Adrenal gland (tissue), 12 donors: ENCODE results near the gene MAT2B. TPM values are rescaled to one million over a fixed set of nuclear protein-coding genes. Genes with fewer than 3 reads are reported as not detected.
"Not testable (repeated sequence)": the region's sequence is repeated elsewhere in the genome, so short reads cannot be mapped to it uniquely, and the experiment has no call there.

Source experiments
- DNase-seq, 7 donors: peaks; one replicate each; pipeline ENCODE4 v3.0.0-alpha.2; 2019 to 2020
- H3K27ac ChIP-seq, 5 donors: fragments of 200-600 bp; sonication (generic) in 4 of 5; 1 replicate in 3 of 5; 2 replicates in 2 of 5; pipeline versions ENCODE4 v1.5.1 to v1.8.0; 2016 to 2020; ENCODE audit warnings: mild to moderate bottlenecking in 1 of 5
- H3K27me3 ChIP-seq: fragments of 200-600 bp; 2 replicates; pipeline ENCODE4 v1.8.0; 2021
- H3K36me3 ChIP-seq, 2 donors: fragments of 200-600 bp; replicated peaks in 1 of 2; 1 replicate in 1 of 2; 2 replicates in 1 of 2; pipeline versions ENCODE4 v1.5.1 to v1.8.0; 2018 to 2022
- H3K4me1 ChIP-seq, 2 donors: fragments of 200-600 bp; replicated peaks in 1 of 2; 1 replicate in 1 of 2; 2 replicates in 1 of 2; pipeline versions ENCODE4 v1.5.1 to v1.8.0; 2018 to 2021
- H3K4me3 ChIP-seq, 4 donors: fragments of 200-600 bp; sonication (generic) in 3 of 4; one replicate each; pipeline ENCODE4 v1.5.1; 2016 to 2018
- H3K9me3 ChIP-seq, 3 donors: fragments of 200-600 bp; sonication (generic) in 1 of 3; replicated peaks in 1 of 3; 1 replicate in 2 of 3; 2 replicates in 1 of 3; pipeline versions ENCODE4 v1.5.1 to v1.8.0; 2016 to 2021
- CTCF ChIP-seq, 6 experiments: fragments of 450-650 bp in 4 of 6; fragments of 200-600 bp in 2 of 6; sonication (generic) in 1 of 6; IDR thresholded peaks; 1 replicate in 5 of 6; 2 replicates in 1 of 6; pipeline versions ENCODE4 v1.5.1 to v1.8.0; 2016 to 2021; ENCODE audit warnings: antibody characterized with exemption in 6 of 6, mild to moderate bottlenecking in 2 of 6, moderate library complexity in 1 of 6
- POLR2A ChIP-seq, 2 donors: fragments of 450-650 bp; IDR thresholded peaks; one replicate each; pipeline ENCODE4 v1.6.1; 2017; ENCODE audit warnings: antibody characterized with exemption in 2 of 2, mild to moderate bottlenecking in 2 of 2, moderate library complexity in 1 of 2
- WGBS, 4 donors: extraction: QIAGEN DNeasy Blood & Tissue Kit in 2 of 4; methylation state at CpG; one replicate each; pipeline versions ENCODE4 v1.1.5 to v1.1.7; 2013 to 2017; 5-methylcytosine and 5-hydroxymethylcytosine counted together
- intact Hi-C, 2 donors: fragments of 100-400 bp; cut with DNase I; formaldehyde crosslinking; loops; one replicate each; pipeline versions ENCODE4 v1.14.1 to v1.15.0; 2022 to 2023
- polyA plus RNA-seq, 3 donors: library from polyadenylated mRNA; stranded (reverse); fragments of 200-250 nt in 2 of 3; fragments of 350-450 nt in 1 of 3; fragmentation: Illumina TruSeq in 1 of 3; extraction: RNeasy Lipid Tissue Mini Kit (QIAGEN cat#74804) in 1 of 3; gene quantifications; one replicate each; pipeline ENCODE4 v1.2.3, GENCODE V29; 2013 to 2014
- total RNA-seq, 9 donors: library from RNA; depleted of rRNA in 4 of 9; stranded (reverse); fragments of >200 nt in 4 of 9; fragments of 120-200 nt in 1 of 9; fragmentation: NEBNext Ultra II Directional in 1 of 9; extraction: Animal tissue kit (Norgen Biotek cat#: 25700) in 1 of 9; gene quantifications; one replicate each; pipeline versions ENCODE4 v1.1.0 to v1.2.4, GENCODE V29; 2013 to 2023
- donor health status: healthy with polysubstance abuse.
- donor health status: Bipolar disorder and iron deficiency.
- donor health status: DM: yes; HTN: yes; CAD: no.
- donor health status: DM: no; HTN: no; CAD: no.
- donor health status: DM: no; HTN: no; CAD: no.
- donor health status: DM: yes; HTN: yes; CAD: no.

MAT2B gene
- total and polyA plus RNA-seq, 12 donors = 20.9 to 83.7 (median 57.5) TPM

GRCh38 chr5:163533223-163533622 lies 27.8 kb downstream of the MAT2B start:
- no peaks in the 10 kb centered on the region for H3K9me3 ChIP-seq
- DNase-seq = no peak
- WGBS, 4 donors = 27 to 39% (median 32%) methylated on average over 2 of the region's 2 CpGs
- H3K4me3 ChIP-seq = no peak overlapping the region
- peaks cover 0 to 7% of the 10 kb centered on the region in 2 donors for H3K4me1 ChIP-seq
- no peaks in the 10 kb centered on the region for H3K27me3 ChIP-seq
- H3K36me3 ChIP-seq = no peaks in the 10 kb centered on the region
- intact Hi-C loops = no loop called here
- H3K27ac ChIP-seq = no peak overlapping the region
- TF ChIP-seq CTCF (IDR thresholded peaks at IDR 0.05) = no peak
- TF ChIP-seq POLR2A (IDR thresholded peaks at IDR 0.05) = no peak

- 67 to 73% (median 68%) methylated on average over 2 of the region's 2 CpGs for WGBS, 4 donors
- Histone ChIP-seq H3K27me3 (no peaks in the 10 kb centered on the region), H3K9me3 (no peaks in the 10 kb centered on the region), H3K4me1 (peaks cover 0 to 7% of the 10 kb centered on the region in 2 donors), H3K4me3 (no peak overlapping the region), H3K36me3 (no peaks in the 10 kb centered on the region), H3K27ac (no peak overlapping the region)
- TF ChIP-seq POLR2A (IDR thresholded peaks at IDR 0.05) (no peak), CTCF (IDR thresholded peaks at IDR 0.05) (no peak)
- intact Hi-C loops = no loop called here
- DNase-seq = no peak
Observed at GRCh38 chr5:163534492-163535094, 29.2 kb downstream of the MAT2B start.

GRCh38 chr5:163535290-163535689 lies 29.9 kb downstream of the MAT2B start:
- peaks cover 3% of the 10 kb centered on the region for H3K27me3 ChIP-seq
- DNase-seq = no peak
- intact Hi-C loops = no loop called here
- H3K4me3 ChIP-seq = no peak overlapping the region
- WGBS, 4 donors = 83 to 94% (median 88%) methylated on average over 3 of the region's 3 CpGs
- peaks cover 0 to 7% of the 10 kb centered on the region in 2 donors for H3K4me1 ChIP-seq
- TF ChIP-seq CTCF (IDR thresholded peaks at IDR 0.05) = no peak
- no peak for TF ChIP-seq POLR2A (IDR thresholded peaks at IDR 0.05)
- H3K36me3 ChIP-seq = no peaks in the 10 kb centered on the region
- no peak overlapping the region for H3K27ac ChIP-seq
- H3K9me3 ChIP-seq = no peaks in the 10 kb centered on the region

- DNase-seq, H3K4me3 ChIP-seq, H3K27me3 ChIP-seq, H3K4me1 ChIP-seq, H3K9me3 ChIP-seq, H3K27ac ChIP-seq, H3K36me3 ChIP-seq, intact Hi-C loops: not testable (repeated sequence)
- WGBS, 4 donors = 76 to 91% (median 87%) methylated on average over 3 of the region's 3 CpGs
Observed at GRCh38 chr5:163536442-163536841, 31.0 kb downstream of the MAT2B start.

GRCh38 chr5:163540696-163541095 lies 35.3 kb downstream of the MAT2B start:
- intact Hi-C loops = no loop called here
- DNase-seq = no peak
- no peaks in the 10 kb centered on the region for H3K36me3 ChIP-seq
- H3K9me3 ChIP-seq = no peaks in the 10 kb centered on the region
- H3K4me1 ChIP-seq = no peaks in the 10 kb centered on the region
- H3K27me3 ChIP-seq = peaks cover 6% of the 10 kb centered on the region
- TF ChIP-seq CTCF (IDR thresholded peaks at IDR 0.05) (no peak), POLR2A (IDR thresholded peaks at IDR 0.05) (no peak)
- no peak overlapping the region for H3K27ac ChIP-seq
- WGBS, 4 donors = 70 to 90% (median 80%) methylated on average over 1 of the region's 1 CpG
- H3K4me3 ChIP-seq = no peak overlapping the region
